Large intestine (tissue), 3 donors: ENCODE results near the gene MUC13. TPM values are rescaled to one million over a fixed set of nuclear protein-coding genes. Genes with fewer than 3 reads are reported as not detected.

Source experiments
- DNase-seq, 2 donors: peaks; one replicate each; pipeline versions ENCODE4 v3.0.0 to v3.0.0-alpha.2; 2013
- H3K27ac ChIP-seq: one replicate; pipeline ENCODE4 v1.5.1; 2013; ENCODE audit warnings: low read length
- H3K27me3 ChIP-seq: 2 replicates; pipeline ENCODE4 v1.6.1; 2013; ENCODE audit warnings: low read length; ENCODE audit not compliant: control insufficient read depth, insufficient read depth
- H3K36me3 ChIP-seq: 2 replicates; pipeline ENCODE4 v1.6.1; 2013; ENCODE audit warnings: low read length; ENCODE audit not compliant: control insufficient read depth, insufficient read depth
- H3K4me1 ChIP-seq: one replicate; pipeline ENCODE4 v1.6.1; 2013; ENCODE audit warnings: low read length; ENCODE audit not compliant: control insufficient read depth, insufficient read depth
- H3K4me3 ChIP-seq: one replicate; pipeline ENCODE4 v1.5.1; 2013; ENCODE audit warnings: low read length
- H3K9me3 ChIP-seq: one replicate; pipeline ENCODE4 v1.6.1; 2013; ENCODE audit warnings: mild to moderate bottlenecking, low read depth, low read length, moderate library complexity; ENCODE audit not compliant: control insufficient read depth
- whole genome bisulfite sequencing: methylation state at CpG from one replicate; pipeline ENCODE4 v1.1.5; 2013; ENCODE audit warnings: low lambda C conversion rate; ENCODE audit not compliant: insufficient coverage; 5-methylcytosine and 5-hydroxymethylcytosine counted together
- polyA plus RNA-seq: library from polyadenylated mRNA; unstranded; fragments of 120-200 nt; gene quantifications from one replicate; pipeline ENCODE4 v1.2.1, GENCODE V29; 2013

MUC13 gene
- polyA plus RNA-seq, 1 donor: 1,160 TPM

- DNase-seq: peak in 1 of 2 donors; percentile 87
- Histone ChIP-seq H3K4me3 (no peak overlapping the region), H3K36me3 (no peaks in the 10 kb centered on the region), H3K4me1 (peaks cover 20% of the 10 kb centered on the region), H3K27ac (peak overlapping the region; percentile 95), H3K9me3 (no peaks in the 10 kb centered on the region), H3K27me3 (no peaks in the 10 kb centered on the region)
- no CpG with 5 or more reads among the region's 5 CpGs for WGBS
Observed at GRCh38 chr3:124952282-124952855, 17.8 kb upstream of the MUC13 start.

- DNase-seq: peak; percentile 89 to 97
- no CpG with 5 or more reads among the region's 8 CpGs for WGBS
- Histone ChIP-seq H3K4me3 (no peak overlapping the region), H3K4me1 (peaks cover 20% of the 10 kb centered on the region), H3K27me3 (no peaks in the 10 kb centered on the region), H3K36me3 (no peaks in the 10 kb centered on the region), H3K9me3 (no peaks in the 10 kb centered on the region), H3K27ac (peak overlapping the region; percentile 95)
Observed at GRCh38 chr3:124951511-124952281, 17.1 kb upstream of the MUC13 start.

DNA sequence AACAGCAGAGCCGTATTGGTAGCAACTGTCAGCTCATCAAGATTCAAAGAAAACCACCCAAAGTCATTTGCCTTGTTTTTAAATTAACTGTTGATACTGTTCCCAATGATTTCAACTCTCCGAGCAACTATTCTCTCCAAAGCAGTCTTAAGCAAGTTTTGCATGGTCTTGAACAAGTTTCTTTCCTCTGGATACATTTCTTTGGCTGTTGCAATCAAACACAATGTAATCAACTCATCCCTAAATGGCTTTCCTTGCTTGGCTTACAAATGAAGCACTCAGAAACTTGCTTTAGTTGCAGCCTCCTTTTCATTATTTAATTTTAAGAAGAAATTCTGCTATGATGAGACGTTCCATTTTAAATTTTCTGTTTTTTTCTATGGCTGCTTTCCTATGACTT lies 15.5 kb upstream of the MUC13 start:
- Histone ChIP-seq H3K27me3 (no peaks in the 10 kb centered on the region), H3K4me3 (no peak overlapping the region), H3K9me3 (no peaks in the 10 kb centered on the region), H3K4me1 (peaks cover 20% of the 10 kb centered on the region), H3K27ac (no peak overlapping the region), H3K36me3 (no peaks in the 10 kb centered on the region)
- 92% methylated on average over 2 of the region's 3 CpGs for WGBS
- DNase-seq: no peak

DNA sequence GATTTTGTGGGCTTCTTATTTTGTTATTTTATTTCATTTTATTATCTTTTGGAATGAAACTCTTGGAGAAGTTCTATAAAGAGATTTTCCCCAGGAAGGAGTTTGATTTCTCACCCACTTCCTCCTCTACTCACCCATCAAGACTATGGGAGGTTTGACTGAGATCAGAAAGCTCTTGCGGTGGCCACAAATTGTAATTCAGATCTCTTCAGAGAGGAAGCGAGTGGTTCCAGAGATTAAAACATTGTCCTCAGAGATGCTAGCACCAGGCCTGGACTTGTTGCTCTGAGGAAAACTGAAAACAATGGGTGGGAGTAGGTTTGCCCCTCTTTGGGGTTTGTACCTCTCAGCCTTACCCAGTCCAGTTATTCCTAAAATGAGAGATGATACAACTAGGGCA lies 8.1 kb upstream of the MUC13 start:
- no peak for DNase-seq
- WGBS: 100% methylated on average over 2 of the region's 2 CpGs
- H3K9me3 ChIP-seq: no peaks in the 10 kb centered on the region
- no peaks in the 10 kb centered on the region for H3K36me3 ChIP-seq
- H3K27me3 ChIP-seq: no peaks in the 10 kb centered on the region
- no peak overlapping the region for H3K27ac ChIP-seq
- H3K4me1 ChIP-seq: no peaks in the 10 kb centered on the region
- no peak overlapping the region for H3K4me3 ChIP-seq

GRCh38 chr3:124941771-124942170 lies 7.2 kb upstream of the MUC13 start:
- Histone ChIP-seq H3K27ac (no peak overlapping the region), H3K4me3 (no peak overlapping the region), H3K27me3 (no peaks in the 10 kb centered on the region), H3K9me3 (no peaks in the 10 kb centered on the region), H3K36me3 (no peaks in the 10 kb centered on the region), H3K4me1 (no peaks in the 10 kb centered on the region)
- no peak for DNase-seq
- WGBS: no CpG with 5 or more reads among the region's 12 CpGs

DNA sequence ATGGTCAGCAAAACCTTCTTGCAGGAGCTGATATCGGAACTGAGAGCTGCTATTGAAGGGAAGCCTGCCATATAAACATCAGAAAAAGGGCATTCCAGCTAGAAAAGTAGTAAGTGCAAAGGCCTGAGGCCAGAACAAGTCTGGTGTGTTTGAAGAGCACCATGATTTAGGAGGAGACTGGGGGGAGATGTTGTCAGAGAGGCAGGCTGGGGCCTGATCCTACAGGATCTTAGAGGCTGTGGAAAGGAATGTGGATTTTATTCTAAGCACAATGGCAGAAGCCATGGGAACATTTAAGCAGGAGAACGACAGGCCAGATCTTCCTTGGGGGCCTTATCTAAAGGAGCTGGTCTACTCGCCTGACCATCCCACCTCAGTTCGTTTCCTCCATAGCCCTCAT lies 5.1 kb upstream of the MUC13 start:
- H3K36me3 ChIP-seq: no peaks in the 10 kb centered on the region
- H3K4me3 ChIP-seq: no peak overlapping the region
- peaks cover 7% of the 10 kb centered on the region for H3K4me1 ChIP-seq
- no peaks in the 10 kb centered on the region for H3K27me3 ChIP-seq
- peaks cover 6% of the 10 kb centered on the region for H3K9me3 ChIP-seq
- DNase-seq: no peak
- H3K27ac ChIP-seq: no peak overlapping the region
- no CpG with 5 or more reads among the region's 4 CpGs for WGBS

DNA sequence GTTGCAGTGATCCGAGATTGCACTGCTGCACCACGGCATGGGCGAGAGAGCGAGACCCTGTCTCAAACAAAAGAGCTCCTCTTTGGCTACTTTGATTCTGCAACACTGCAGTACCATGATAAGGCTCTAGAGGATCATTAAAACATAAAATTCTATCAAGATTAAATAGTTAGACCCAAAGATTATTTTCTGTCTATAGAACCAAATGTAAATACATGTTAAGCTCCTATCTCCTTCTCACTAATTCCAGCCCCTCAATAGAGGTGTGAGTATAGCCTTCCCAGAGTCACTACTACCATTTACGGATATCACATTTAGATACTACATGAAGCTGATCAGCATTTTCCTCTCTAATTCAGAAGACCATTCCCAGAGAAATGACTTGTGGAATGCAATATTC lies 4.3 kb upstream of the MUC13 start:
- DNase-seq: no peak

GRCh38 chr3:124937049-124937448 lies 2.5 kb upstream of the MUC13 start:
- no peak for DNase-seq
- Histone ChIP-seq H3K36me3 (no peaks in the 10 kb centered on the region), H3K27me3 (no peaks in the 10 kb centered on the region), H3K4me3 (no peak overlapping the region), H3K9me3 (peaks cover 6% of the 10 kb centered on the region), H3K27ac (no peak overlapping the region), H3K4me1 (peaks cover 7% of the 10 kb centered on the region)
- WGBS: 97% methylated on average over 3 of the region's 3 CpGs

More for the DNA sequence above, 4.3 kb upstream of the MUC13 start:
- Histone ChIP-seq H3K9me3 (peaks cover 6% of the 10 kb centered on the region), H3K4me3 (no peak overlapping the region), H3K4me1 (peaks cover 7% of the 10 kb centered on the region), H3K27me3 (no peaks in the 10 kb centered on the region), H3K36me3 (no peaks in the 10 kb centered on the region), H3K27ac (no peak overlapping the region)
- no CpG with 5 or more reads among the region's 5 CpGs for WGBS

- 89% methylated on average over 3 of the region's 5 CpGs for WGBS
- Histone ChIP-seq H3K27me3 (no peaks in the 10 kb centered on the region), H3K27ac (no peak overlapping the region), H3K4me3 (no peak overlapping the region), H3K9me3 (peaks cover 6% of the 10 kb centered on the region), H3K4me1 (peaks cover 7% of the 10 kb centered on the region), H3K36me3 (no peaks in the 10 kb centered on the region)
- no peak for DNase-seq
Observed at GRCh38 chr3:124935794-124936542, 1.4 kb upstream of the MUC13 start.

GRCh38 chr3:124935264-124935663 lies 713 bp upstream of the MUC13 start:
- Histone ChIP-seq H3K4me3 (no peak overlapping the region), H3K27me3 (no peaks in the 10 kb centered on the region), H3K4me1 (peaks cover 7% of the 10 kb centered on the region), H3K9me3 (peaks cover 6% of the 10 kb centered on the region), H3K27ac (peak overlapping the region; percentile 85), H3K36me3 (no peaks in the 10 kb centered on the region)
- no peak for DNase-seq
